Ishikawa (cell line): ENCODE results near the gene PCK1.

ENCODE experiments used
- CEBPB ChIP-seq: IDR thresholded peaks from 2 replicates; pipeline ENCODE4 v1.6.1; 2012
- CREB1 ChIP-seq: IDR thresholded peaks from 2 replicates; pipeline ENCODE4 v1.6.1; 2012; ENCODE audit warnings: low read depth
- EGR1 ChIP-seq: IDR thresholded peaks from 2 replicates; pipeline ENCODE4 v1.6.1; 2012
- EP300 ChIP-seq: IDR thresholded peaks from 2 replicates; pipeline ENCODE4 v1.6.1; 2012; ENCODE audit warnings: borderline replicate concordance
- FOXM1 ChIP-seq: IDR thresholded peaks from 2 replicates; pipeline ENCODE4 v1.6.1; 2012; ENCODE audit warnings: low read depth, borderline replicate concordance
- NFIC ChIP-seq: IDR thresholded peaks from 2 replicates; pipeline ENCODE4 v1.6.1; 2012
- RAD21 ChIP-seq: IDR thresholded peaks from 2 replicates; pipeline ENCODE4 v1.6.1; 2012; ENCODE audit warnings: low read depth
- TAF1 ChIP-seq: IDR thresholded peaks from 2 replicates; pipeline ENCODE4 v1.6.1; 2012; ENCODE audit warnings: low read depth, mild to moderate bottlenecking
- TCF12 ChIP-seq: IDR thresholded peaks from 2 replicates; pipeline ENCODE4 v1.6.1; 2012; ENCODE audit warnings: low read depth
- TEAD4 ChIP-seq: IDR thresholded peaks from 2 replicates; pipeline ENCODE4 v1.6.1; 2012
- YY1 ChIP-seq: IDR thresholded peaks from 2 replicates; pipeline ENCODE4 v1.6.1; 2012; ENCODE audit warnings: low read depth
- ZBTB7A ChIP-seq: IDR thresholded peaks from 2 replicates; pipeline ENCODE4 v1.6.1; 2012; ENCODE audit warnings: low read depth
- TF ChIP-seq, protein P1 (sequence below): IDR thresholded peaks from 2 replicates; pipeline ENCODE4 v1.6.1; 2012
- TF ChIP-seq, protein P2 (sequence below): IDR thresholded peaks from 2 replicates; pipeline ENCODE4 v1.6.1; 2012
- TF ChIP-seq, protein P3 (sequence below): IDR thresholded peaks from 2 replicates; pipeline ENCODE4 v1.6.1; 2012; ENCODE audit warnings: low read depth, mild to moderate bottlenecking

Gene PCK1

DNA sequence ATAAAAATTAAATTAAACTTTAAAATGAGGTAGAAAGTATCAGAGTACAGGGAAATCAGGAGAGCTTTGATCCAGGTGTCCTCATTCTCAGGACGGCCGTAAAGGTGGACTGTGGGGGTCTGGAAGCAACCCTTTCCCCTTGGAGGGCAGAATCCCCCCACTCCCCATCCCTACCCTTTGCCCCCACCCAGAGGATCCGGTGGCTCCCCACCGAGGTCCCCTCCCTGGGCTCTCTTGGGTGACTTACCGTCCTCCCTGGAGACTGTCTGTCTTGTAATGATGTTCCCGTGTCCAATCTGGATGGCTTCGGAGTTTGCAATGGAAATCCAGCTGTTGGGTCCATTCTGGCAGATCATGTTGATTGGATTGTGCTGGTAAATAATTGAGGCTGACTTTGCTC lies 52.0 kb downstream of the PCK1 start:
- TF ChIP-seq CEBPB (no peak), EGR1 (no peak), TAF1 (no peak)
- TF ChIP-seq, protein P1, sequence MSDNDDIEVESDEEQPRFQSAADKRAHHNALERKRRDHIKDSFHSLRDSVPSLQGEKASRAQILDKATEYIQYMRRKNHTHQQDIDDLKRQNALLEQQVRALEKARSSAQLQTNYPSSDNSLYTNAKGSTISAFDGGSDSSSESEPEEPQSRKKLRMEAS, result no peak
- TF ChIP-seq, protein P2, sequence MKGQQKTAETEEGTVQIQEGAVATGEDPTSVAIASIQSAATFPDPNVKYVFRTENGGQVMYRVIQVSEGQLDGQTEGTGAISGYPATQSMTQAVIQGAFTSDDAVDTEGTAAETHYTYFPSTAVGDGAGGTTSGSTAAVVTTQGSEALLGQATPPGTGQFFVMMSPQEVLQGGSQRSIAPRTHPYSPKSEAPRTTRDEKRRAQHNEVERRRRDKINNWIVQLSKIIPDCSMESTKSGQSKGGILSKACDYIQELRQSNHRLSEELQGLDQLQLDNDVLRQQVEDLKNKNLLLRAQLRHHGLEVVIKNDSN, result no peak

DNA sequence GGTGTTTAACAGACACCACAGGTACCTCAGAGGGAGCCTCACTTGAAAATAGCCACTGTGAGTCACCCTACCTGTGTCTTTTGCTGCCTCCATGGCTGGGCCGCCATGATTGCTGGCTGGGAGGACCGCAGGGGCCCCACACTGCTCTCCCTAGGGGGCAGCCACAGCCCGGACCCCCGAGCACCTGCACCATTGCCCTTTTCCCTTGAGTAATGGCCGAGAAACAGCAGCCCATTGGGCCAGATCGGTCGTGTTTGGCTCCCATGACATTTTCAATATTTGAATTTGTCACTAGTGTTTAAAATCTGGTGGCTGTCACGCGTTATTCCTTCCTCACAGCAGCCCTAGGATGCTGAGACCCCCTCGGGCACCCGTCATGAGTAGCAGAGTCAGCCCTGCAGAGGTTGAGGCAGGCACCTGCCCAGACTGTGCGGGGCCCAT lies 52.6 kb downstream of the PCK1 start:
- no peak for TF ChIP-seq EGR1
- no peak for TF ChIP-seq TCF12
- no peak for TF ChIP-seq TEAD4
- TF ChIP-seq, protein P3, sequence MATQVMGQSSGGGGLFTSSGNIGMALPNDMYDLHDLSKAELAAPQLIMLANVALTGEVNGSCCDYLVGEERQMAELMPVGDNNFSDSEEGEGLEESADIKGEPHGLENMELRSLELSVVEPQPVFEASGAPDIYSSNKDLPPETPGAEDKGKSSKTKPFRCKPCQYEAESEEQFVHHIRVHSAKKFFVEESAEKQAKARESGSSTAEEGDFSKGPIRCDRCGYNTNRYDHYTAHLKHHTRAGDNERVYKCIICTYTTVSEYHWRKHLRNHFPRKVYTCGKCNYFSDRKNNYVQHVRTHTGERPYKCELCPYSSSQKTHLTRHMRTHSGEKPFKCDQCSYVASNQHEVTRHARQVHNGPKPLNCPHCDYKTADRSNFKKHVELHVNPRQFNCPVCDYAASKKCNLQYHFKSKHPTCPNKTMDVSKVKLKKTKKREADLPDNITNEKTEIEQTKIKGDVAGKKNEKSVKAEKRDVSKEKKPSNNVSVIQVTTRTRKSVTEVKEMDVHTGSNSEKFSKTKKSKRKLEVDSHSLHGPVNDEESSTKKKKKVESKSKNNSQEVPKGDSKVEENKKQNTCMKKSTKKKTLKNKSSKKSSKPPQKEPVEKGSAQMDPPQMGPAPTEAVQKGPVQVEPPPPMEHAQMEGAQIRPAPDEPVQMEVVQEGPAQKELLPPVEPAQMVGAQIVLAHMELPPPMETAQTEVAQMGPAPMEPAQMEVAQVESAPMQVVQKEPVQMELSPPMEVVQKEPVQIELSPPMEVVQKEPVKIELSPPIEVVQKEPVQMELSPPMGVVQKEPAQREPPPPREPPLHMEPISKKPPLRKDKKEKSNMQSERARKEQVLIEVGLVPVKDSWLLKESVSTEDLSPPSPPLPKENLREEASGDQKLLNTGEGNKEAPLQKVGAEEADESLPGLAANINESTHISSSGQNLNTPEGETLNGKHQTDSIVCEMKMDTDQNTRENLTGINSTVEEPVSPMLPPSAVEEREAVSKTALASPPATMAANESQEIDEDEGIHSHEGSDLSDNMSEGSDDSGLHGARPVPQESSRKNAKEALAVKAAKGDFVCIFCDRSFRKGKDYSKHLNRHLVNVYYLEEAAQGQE, result no peak
- TF ChIP-seq RAD21, result no peak

DNA sequence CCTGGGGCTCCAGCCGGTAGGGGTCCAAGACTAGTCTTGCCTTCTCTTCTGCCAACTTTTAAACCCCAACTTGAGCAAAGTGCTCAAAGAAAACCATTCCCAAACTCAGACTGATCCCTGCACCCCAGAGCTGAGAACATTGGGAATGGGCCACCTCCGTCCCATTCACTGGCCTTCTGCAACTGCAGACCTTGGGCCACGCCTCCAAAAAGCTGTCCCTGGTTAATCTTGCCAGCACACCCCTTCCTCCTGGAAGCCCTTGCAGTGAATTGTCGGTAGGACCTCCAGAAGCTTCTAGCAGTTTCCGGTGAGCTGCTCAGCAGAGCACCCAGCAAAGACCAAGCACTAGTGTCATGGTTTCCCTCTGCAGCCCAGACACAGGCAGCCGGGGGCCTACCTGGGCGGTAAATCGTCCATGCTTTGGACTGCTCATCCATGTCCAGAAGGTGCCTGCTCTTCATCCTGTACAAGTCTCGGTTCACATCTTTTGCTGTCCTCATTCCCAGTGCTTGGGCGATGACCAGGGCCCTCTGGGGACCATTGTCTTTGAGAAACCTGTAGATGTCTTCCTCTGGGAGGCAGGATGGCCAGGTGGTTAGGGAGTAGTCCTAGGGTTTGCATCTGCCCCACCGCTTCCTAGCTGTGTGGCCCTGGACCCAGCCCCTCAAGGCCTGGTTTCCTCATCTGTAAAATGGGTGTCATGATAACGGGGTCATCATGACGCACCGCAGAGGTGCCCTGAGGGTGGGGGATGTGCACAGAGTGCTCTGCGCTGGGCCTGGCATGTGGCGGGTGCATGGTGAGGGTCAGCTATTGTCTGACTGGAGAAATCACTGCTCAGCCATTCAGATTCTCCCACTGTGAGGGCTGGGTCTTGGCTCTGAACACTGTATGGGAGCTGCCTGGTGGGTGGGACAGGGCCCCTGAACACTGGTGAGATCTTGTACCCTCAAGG lies 53.9 kb downstream of the PCK1 start:
- TF ChIP-seq TEAD4, result no peak
- TF ChIP-seq, protein P3, result no peak
- TF ChIP-seq, protein P2, result no peak
- TF ChIP-seq, protein P1, result no peak
- TF ChIP-seq FOXM1, result no peak
- no peak for TF ChIP-seq CREB1
- TF ChIP-seq EGR1, result no peak
- no peak for TF ChIP-seq RAD21
- TF ChIP-seq NFIC, result no peak
- no peak for TF ChIP-seq ZBTB7A
- TF ChIP-seq TCF12, result no peak
- TF ChIP-seq CEBPB, result no peak
- no peak for TF ChIP-seq YY1
- TF ChIP-seq TAF1, result no peak
- TF ChIP-seq EP300, result no peak

DNA sequence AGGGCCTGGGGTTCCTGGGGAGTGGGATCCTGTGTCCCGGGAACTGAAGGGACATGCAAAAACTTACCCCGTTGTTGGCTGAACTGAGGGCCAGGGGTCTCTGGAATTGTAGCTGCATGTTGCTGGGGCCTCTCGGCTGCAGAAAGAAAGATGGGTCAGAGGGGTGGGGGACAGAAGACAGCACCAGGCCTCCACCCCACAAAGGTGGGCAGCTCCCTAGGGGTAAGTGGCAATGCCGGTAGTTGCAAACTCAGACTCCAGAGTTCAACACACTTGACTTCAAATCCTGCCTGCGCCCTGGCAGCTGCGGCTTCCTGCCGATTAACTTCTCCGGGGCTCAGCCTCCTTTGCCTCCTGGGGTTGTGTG lies 54.5 kb downstream of the PCK1 start:
- TF ChIP-seq CEBPB (no peak), ZBTB7A (no peak), EP300 (no peak), TEAD4 (no peak)

DNA sequence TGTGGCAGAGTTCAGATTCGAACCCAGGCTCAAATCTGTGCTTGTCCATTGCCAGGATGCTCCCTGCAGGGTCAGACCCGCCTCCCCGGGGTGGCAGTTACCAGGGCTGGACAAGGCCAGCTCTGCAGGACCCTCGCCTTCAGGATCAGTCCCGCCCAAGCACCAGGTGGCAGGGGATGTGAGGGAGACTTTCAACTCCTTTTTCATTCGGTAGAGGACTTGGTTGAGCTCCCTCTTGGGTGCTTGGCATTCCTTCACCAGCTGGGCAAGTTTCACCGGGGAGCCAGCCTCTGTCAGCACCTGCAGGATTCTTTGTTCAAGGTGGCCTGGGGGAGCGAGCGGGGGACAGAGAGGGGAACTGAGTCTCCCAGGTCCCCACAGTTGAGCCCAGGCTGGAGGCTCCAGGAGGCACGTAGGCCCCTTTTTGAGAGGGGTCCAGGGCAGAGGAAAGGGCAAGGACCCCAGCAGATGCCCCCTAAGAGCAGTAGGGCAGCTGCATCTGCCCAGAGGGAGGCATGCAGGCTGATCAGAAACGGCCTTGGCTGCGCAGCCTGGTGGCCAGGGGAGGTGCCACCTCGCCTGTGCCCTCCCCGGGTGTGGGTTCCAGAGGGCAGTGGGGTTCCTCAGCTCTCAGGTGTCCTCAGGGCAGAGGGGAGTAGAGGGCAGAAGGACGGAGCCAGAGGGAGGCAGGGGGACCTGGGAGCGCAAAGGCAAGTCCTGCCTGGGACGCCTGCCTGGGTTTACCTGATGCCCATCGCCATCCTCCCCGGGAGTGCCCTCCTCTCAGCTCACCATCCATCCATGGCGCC lies 55.4 kb downstream of the PCK1 start:
- TF ChIP-seq, protein P1, result no peak
- TF ChIP-seq TAF1, result no peak
- TF ChIP-seq TCF12, result no peak
- TF ChIP-seq EGR1, result no peak
- no peak for TF ChIP-seq EP300
- no peak for TF ChIP-seq CREB1
- no peak for TF ChIP-seq RAD21
- TF ChIP-seq ZBTB7A, result no peak
- no peak for TF ChIP-seq FOXM1
- TF ChIP-seq NFIC, result no peak
- TF ChIP-seq, protein P2, result no peak
- TF ChIP-seq CEBPB, result no peak
- TF ChIP-seq, protein P3, result no peak
- no peak for TF ChIP-seq TEAD4
